Measurements from ENCODE around the gene AMPD3.

The AMPD3 gene

GRCh38 chr11:10518891-10519290 lies 63.8 kb downstream of the AMPD3 start:
- TF ChIP-seq, protein P1, sequence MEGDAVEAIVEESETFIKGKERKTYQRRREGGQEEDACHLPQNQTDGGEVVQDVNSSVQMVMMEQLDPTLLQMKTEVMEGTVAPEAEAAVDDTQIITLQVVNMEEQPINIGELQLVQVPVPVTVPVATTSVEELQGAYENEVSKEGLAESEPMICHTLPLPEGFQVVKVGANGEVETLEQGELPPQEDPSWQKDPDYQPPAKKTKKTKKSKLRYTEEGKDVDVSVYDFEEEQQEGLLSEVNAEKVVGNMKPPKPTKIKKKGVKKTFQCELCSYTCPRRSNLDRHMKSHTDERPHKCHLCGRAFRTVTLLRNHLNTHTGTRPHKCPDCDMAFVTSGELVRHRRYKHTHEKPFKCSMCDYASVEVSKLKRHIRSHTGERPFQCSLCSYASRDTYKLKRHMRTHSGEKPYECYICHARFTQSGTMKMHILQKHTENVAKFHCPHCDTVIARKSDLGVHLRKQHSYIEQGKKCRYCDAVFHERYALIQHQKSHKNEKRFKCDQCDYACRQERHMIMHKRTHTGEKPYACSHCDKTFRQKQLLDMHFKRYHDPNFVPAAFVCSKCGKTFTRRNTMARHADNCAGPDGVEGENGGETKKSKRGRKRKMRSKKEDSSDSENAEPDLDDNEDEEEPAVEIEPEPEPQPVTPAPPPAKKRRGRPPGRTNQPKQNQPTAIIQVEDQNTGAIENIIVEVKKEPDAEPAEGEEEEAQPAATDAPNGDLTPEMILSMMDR (IDR thresholded peaks at IDR 0.05; ENCODE audit: low read depth, low read length, missing control alignments) = no peak
- DNase-seq (ENCODE audit: extremely low read depth, low read depth) = no peak
- no peak overlapping the region for H3K4me3 ChIP-seq (replicated peaks; ENCODE audit: low read depth, low read length)

GRCh38 chr11:10519630-10520029 lies 64.6 kb downstream of the AMPD3 start:
- DNase-seq (ENCODE audit: extremely low read depth, low read depth) = no peak
- no peak overlapping the region for H3K4me3 ChIP-seq (replicated peaks; ENCODE audit: low read depth, low read length)
- TF ChIP-seq, protein P1 (IDR thresholded peaks at IDR 0.05; ENCODE audit: low read depth, low read length, missing control alignments) = no peak

- DNase-seq (ENCODE audit: extremely low read depth, low read depth) = no peak
- H3K4me3 ChIP-seq (replicated peaks; ENCODE audit: low read depth, low read length) = no peak overlapping the region
- TF ChIP-seq, protein P1 (IDR thresholded peaks at IDR 0.05; ENCODE audit: low read depth, low read length, missing control alignments) = no peak
Observed at GRCh38 chr11:10520562-10520961, 65.5 kb downstream of the AMPD3 start.

- DNase-seq (ENCODE audit: extremely low read depth, low read depth) = no peak
- H3K4me3 ChIP-seq (replicated peaks; ENCODE audit: low read depth, low read length) = no peak overlapping the region
- TF ChIP-seq, protein P1 (IDR thresholded peaks at IDR 0.05; ENCODE audit: low read depth, low read length, missing control alignments) = no peak
Observed at GRCh38 chr11:10522276-10522675, 67.2 kb downstream of the AMPD3 start.

GRCh38 chr11:10522921-10523320 lies 67.9 kb downstream of the AMPD3 start:
- TF ChIP-seq, protein P1 (IDR thresholded peaks at IDR 0.05; ENCODE audit: low read depth, low read length, missing control alignments) = no peak
- DNase-seq (ENCODE audit: extremely low read depth, low read depth) = no peak
- H3K4me3 ChIP-seq (replicated peaks; ENCODE audit: low read depth, low read length) = no peak overlapping the region

DNA sequence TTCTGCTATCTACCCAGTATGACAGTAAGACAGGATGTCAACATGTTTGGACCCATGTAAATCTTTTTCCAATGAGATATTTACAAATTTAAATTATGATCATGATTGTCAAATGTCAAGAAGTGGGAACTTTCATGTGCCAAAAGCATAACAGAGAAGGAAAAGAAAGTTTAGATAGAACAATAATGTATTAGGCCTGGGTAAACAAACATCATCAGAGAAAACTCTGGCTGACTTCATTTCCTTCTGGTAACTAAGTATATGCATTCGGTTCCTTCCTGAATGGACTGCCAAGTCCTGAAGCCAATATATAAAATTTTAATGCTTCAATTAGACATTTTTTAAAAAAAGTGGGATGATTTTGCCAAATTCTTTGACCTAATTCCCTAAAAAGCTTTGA lies 69.4 kb downstream of the AMPD3 start:
- no peak overlapping the region for H3K4me3 ChIP-seq (replicated peaks; ENCODE audit: low read depth, low read length)
- TF ChIP-seq, protein P1 (IDR thresholded peaks at IDR 0.05; ENCODE audit: low read depth, low read length, missing control alignments) = no peak
- DNase-seq (ENCODE audit: extremely low read depth, low read depth) = no peak

All from HFF-Myc (cell line).